GM18909 (cell line): ENCODE data around the gene ALKBH2.
"Not testable (repeated sequence)": the region's sequence is repeated elsewhere in the genome, so short reads cannot be mapped to it uniquely, and the experiment has no call there.

Experiments used
- ATAC-seq: cut with Tn5 transposase; IDR thresholded peaks from one replicate; pipeline ENCODE4 v1.9.1; 2021; ENCODE audit warnings: mild to moderate bottlenecking; ENCODE audit not compliant: unreplicated experiment, poor library complexity

ALKBH2 gene

GRCh38 chr12:109082751-109083150 is 10.5 kb downstream of the ALKBH2 start:
- no peak for ATAC-seq

GRCh38 chr12:109074866-109075265 is 18.4 kb downstream of the ALKBH2 start:
- no peak for ATAC-seq

- ATAC-seq = no peak
These were observed 23.7 kb downstream of the ALKBH2 start for GRCh38 chr12:109069307-109070271.

GRCh38 chr12:109065853-109066193 is 27.4 kb downstream of the ALKBH2 start:
- ATAC-seq = no peak

DNA sequence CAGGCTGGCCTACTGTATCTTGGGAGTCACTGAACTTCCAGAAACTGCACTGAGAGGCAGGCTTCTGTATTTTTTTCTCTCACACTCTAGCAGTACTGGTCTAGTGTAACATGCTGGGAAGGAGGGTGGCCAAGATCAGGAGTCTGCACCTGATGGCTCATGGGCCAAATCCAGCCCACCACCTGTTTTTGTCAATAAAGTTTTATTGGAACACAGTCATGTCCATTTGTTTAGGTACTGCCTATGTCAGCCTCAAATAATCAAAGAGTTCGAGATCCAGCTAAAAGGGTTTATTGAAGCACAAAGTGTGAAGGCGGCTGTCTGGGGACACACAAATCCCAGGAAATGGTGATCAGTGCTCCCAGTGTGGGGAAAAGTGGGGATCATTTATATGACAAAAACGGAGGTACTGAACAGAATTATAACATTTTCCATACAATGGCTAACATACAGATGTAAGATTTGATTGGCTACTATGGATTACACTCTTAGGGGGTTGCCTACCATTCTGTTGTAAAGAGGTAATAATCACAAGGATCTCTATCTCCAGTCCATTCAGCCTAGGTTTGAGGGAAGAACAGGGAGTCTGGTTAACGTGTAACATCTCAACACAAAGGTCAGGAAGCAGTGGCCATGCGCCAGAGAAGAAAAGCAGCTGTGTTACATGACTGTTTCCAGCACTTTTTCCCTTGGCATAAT is 28.0 kb downstream of the ALKBH2 start:
- no peak for ATAC-seq

DNA sequence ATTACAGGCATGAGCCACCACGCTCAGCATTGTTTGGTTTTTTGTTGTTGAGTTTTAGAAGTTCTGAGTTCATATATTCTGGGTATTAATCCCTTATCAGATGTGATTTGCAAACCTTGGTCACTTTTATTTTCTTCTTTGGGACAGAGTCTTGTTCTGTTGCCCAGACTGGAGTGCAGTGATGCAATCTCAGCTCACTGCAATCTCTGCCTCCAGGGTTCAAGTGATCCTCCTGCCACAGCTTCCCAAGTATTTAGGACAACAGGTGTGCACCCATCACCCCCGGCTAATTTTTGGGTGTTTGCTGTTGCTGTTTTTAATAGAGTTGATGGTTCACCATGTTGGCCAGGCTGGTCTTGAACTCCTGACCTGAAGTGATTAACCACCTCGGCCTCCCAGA is 29.1 kb downstream of the ALKBH2 start:
- no peak for ATAC-seq

DNA sequence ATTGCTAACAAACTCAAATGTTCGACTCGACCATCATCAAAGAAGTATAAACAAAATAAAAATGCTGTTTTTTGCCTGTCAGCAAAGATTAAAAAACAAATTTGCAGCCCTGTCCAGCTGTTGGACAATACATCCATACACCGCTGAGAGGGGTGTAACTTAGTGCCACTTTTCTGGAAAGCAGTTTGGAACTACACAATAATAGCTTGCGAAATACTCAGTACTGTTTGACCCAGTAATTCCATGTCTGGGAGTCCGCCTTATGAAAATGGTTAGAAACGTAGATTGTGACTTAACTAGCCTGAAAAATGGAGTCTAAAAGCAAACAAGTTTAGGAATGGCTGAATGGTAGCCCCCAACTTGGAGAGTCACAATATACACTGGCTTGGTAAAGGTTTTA is 34.5 kb downstream of the ALKBH2 start:
- no peak for ATAC-seq

GRCh38 chr12:109057376-109057775 is 35.9 kb downstream of the ALKBH2 start:
- ATAC-seq = no peak

DNA sequence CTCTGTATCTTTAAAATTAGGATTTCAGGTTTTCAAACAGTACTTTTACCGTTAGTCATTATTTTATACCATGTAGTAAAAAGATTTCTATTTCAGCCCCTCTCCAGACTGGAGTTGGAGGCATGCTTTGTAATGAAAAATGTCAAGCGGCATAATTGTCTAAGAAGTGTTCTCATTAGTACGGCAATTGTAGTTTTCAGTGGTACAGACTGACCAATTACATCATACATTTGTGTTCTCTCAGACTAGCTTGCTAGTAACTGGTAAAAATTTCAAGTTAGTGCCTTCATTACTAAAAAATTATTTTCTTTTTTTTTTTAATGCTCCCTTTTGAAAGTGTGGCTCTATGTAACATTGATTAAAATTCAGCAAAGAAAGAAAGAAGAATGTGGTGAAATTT is 36.4 kb downstream of the ALKBH2 start:
- no peak for ATAC-seq

DNA sequence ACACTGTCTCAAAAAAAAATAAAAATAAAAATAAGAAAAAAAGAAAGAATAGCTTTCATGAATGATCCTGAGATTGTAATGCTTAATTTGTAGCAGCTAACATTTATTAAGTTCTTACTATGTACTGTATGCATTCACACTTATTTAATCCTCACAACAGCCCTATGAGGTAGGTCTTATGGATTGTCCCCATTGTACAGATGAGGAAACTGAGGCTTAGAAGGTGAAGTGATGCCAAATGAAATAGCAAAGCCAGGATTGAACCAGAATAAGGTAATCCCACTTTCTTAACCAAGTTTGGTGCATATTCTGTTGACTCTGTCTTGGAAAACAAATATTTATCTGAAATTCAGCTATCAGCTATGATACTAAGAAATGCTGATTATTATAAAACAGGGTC is 38.8 kb downstream of the ALKBH2 start:
- no peak for ATAC-seq

- peak; percentile 5 for ATAC-seq
These were observed 39.2 kb downstream of the ALKBH2 start for GRCh38 chr12:109054124-109054513.

DNA sequence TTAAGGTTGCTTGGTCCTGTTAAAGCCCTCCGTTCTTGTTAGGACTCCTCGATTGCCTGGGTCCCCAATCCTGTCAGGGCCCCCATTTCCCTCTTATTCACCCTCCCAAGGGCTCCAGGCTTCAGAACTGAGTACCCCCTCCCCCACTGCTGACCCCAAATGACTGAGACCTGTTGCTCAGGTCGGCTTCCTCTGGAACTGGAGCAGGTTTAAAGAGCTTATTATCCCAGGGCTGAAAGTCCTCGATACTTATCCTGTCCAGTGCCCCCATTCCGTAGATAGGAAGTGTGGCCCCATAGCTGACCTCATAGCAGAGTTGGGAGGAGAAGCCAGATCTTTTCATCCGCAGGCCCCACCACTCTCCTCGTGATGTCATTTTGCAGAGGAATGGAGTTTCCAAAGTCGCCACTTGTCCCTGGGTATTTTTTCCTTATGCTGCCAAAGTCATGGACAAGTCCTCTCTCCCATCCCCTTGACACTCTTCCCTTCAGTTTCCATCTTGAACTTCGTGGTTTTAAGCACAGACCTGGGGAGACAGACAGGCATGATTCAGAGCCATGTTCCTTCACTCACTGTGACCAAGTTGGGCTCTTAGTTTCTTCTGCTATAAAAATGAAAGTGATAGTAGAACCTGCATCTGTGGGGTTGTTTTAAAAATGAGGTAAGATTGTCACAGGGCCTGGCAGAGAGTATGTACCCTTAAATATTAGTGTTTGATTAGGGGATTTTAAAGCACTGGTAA is 39.7 kb downstream of the ALKBH2 start:
- ATAC-seq = peak; percentile 46

DNA sequence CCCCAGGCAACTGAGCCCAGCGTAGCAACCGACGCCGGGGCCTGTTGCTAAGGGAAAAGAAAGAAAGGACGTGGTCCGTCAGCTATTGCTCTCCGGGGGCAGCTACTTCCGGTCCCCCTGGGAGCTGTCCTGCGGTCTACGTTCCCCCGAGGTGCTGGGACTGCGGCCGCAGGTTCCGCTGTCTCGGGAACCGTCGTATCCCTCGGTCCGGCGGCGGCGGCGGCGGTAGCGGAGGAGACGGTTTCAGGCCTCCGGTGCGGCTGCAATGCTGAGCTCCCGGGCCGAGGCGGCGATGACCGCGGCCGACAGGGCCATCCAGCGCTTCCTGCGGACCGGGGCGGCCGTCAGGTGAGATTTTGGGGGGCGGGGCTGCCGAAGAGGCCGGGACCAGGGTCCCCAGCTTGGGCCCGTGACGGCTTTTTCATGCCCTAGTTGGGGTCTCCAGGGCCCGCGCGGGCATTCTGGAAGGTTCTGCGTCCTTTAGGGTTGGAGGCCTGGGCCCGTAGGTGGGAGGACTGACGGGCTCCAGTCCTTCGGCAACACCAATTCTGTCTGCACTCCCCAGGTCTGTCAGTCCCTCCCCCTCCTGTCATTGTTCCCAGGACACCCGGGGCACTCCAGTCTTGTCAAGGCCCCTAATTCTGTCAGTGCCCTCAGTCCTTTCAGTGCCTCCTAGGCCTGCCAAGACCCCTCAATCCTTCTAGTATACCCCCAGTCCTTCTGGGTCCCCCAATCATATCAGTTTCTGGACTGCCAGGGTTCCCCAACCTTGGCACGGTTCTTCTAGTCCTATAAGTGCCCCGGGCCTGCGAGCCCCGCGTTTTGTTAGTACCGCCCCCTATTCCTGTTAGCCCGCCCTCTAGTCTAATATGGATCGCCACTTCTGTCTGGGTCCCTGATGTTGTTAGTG is 40.6 kb downstream of the ALKBH2 start, which contains the start of gene USP30:
TSS of gene USP30 (plus strand) at position 163 of the 910 bp plus-strand sequence. CDS start at position 266, 103 bp downstream.
- peak; percentile 75 for ATAC-seq

DNA sequence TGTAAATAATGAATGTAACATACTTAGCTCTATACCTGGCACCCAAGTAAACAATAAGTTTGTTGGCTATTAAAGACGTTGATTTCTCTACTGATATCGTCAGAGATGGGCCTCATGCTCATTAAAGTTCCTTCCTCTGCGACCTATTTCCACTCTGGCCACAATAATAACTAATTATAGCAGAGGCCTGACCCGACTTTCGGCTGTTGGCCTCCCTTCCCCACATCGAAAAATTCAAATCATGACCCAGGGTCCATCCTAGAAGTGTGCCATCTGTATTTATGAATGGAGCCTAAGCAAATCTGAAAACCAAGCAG is 41.2 kb downstream of the ALKBH2 start:
- ATAC-seq = no peak

GRCh38 chr12:109049794-109050193 is 43.5 kb downstream of the ALKBH2 start:
- not testable (repeated sequence) for ATAC-seq

- not testable (repeated sequence) for ATAC-seq
These were observed 44.6 kb downstream of the ALKBH2 start for GRCh38 chr12:109048706-109049105.

- ATAC-seq = no peak
These were observed 46.0 kb downstream of the ALKBH2 start for GRCh38 chr12:109047081-109047805.

- ATAC-seq = no peak
These were observed 49.0 kb downstream of the ALKBH2 start for GRCh38 chr12:109044241-109044640.
